SK-N-SH (cell line): Measurements from ENCODE around the gene UBALD1. TPM values are rescaled to one million over a fixed set of nuclear protein-coding genes. Genes with fewer than 3 reads are reported as not detected.

Source experiments
- CTCF ChIA-PET: fragments of 300-600, 350-600 bp; formaldehyde crosslinking; extraction: SDS; loops from one replicate; lab custom pipeline; 2021; lab: Yijun Ruan, JAX
- POLR2A ChIA-PET: fragments of 350-600 bp; sonication (Branson Sonifier 250); formaldehyde crosslinking; extraction: SDS; loops from one replicate; lab custom pipeline; 2020; ENCODE audit warnings: antibody characterized with exemption, inconsistent platforms; lab: Yijun Ruan, JAX
- DNase-seq: peaks from one replicate; pipeline ENCODE4 v3.0.0; 2012
- H2AFZ ChIP-seq: fragments of 200-600 bp; sonication (generic); 2 replicates; pipeline ENCODE4 v1.8.1; 2016; ENCODE audit warnings: antibody characterized with exemption, mild to moderate bottlenecking, low read depth
- H3F3A ChIP-seq: fragments of 200-600 bp; sonication (generic); replicated peaks from 2 replicates; pipeline ENCODE3; 2016; ENCODE audit warnings: antibody characterized with exemption, mild to moderate bottlenecking; ENCODE audit not compliant: insufficient read depth
- H3K27ac ChIP-seq, 2 experiments: fragments of 200-500 bp in 1 of 2; fragments of 200-600 bp in 1 of 2; sonication (Bioruptor generic) in 1 of 2; sonication (generic), shearing (Covaris generic) in 1 of 2; 2 replicates each; pipeline versions ENCODE4 v1.5.1 to v1.6.1; 2014 to 2016; ENCODE audit warnings: low read depth in 2 of 2, inconsistent platforms in 1 of 2, low read length in 1 of 2, mild to moderate bottlenecking in 1 of 2, mixed read lengths in 1 of 2
- H3K27me3 ChIP-seq: fragments of 200-600 bp; sonication (generic), shearing (Covaris generic); 2 replicates; pipeline ENCODE4 v1.6.1; 2016; ENCODE audit warnings: mixed run types; ENCODE audit not compliant: insufficient read depth
- H3K36me3 ChIP-seq, 2 experiments: fragments of 200-500 bp in 1 of 2; fragments of 200-600 bp in 1 of 2; sonication (Bioruptor generic) in 1 of 2; sonication (generic) in 1 of 2; replicated peaks in 1 of 2; 2 replicates each; pipeline versions ENCODE3 to v1.5.1; 2014 to 2016; ENCODE audit warnings: low read length in 1 of 2, mild to moderate bottlenecking in 1 of 2; ENCODE audit not compliant: insufficient read depth in 2 of 2, control insufficient read depth in 1 of 2
- H3K4me1 ChIP-seq, 2 experiments: fragments of 200-500 bp in 1 of 2; fragments of 200-600 bp in 1 of 2; sonication (Bioruptor generic) in 1 of 2; sonication (generic), shearing (Covaris generic) in 1 of 2; 2 replicates each; pipeline versions ENCODE4 v1.5.1 to v1.6.1; 2014 to 2016; ENCODE audit warnings: low read depth in 1 of 2, low read length in 1 of 2, mixed run types in 1 of 2; ENCODE audit not compliant: insufficient read depth in 2 of 2, control insufficient read depth in 1 of 2
- H3K4me2 ChIP-seq: fragments of 200-600 bp; sonication (generic), shearing (Covaris generic); 2 replicates; pipeline ENCODE4 v1.6.1; 2017; ENCODE audit warnings: mixed run types
- H3K4me3 ChIP-seq, 2 experiments: fragments of 200-500 bp in 1 of 2; fragments of 200-600 bp in 1 of 2; sonication (Bioruptor generic) in 1 of 2; sonication (generic), shearing (Covaris generic) in 1 of 2; 2 replicates each; pipeline versions ENCODE4 v1.5.1 to v1.8.1; 2014 to 2016; ENCODE audit warnings: low read depth in 2 of 2, inconsistent platforms in 1 of 2, low read length in 1 of 2, mild to moderate bottlenecking in 1 of 2, mixed read lengths in 1 of 2, moderate library complexity in 1 of 2
- H3K79me2 ChIP-seq: fragments of 200-600 bp; sonication (generic); 2 replicates; pipeline ENCODE4 v1.8.1; 2017; ENCODE audit warnings: mild to moderate bottlenecking; ENCODE audit not compliant: insufficient read depth
- H3K9ac ChIP-seq: fragments of 200-600 bp; sonication (generic); 2 replicates; pipeline ENCODE4 v1.6.1; 2017; ENCODE audit warnings: mixed run types
- H3K9me2 ChIP-seq: fragments of 200-600 bp; sonication (generic); 2 replicates; pipeline ENCODE4 v1.6.1; 2017; ENCODE audit warnings: mixed run types
- H3K9me3 ChIP-seq: fragments of 200-600 bp; sonication (generic); 2 replicates; pipeline ENCODE4 v1.6.1; 2017; ENCODE audit warnings: mixed run types, mild to moderate bottlenecking, moderate library complexity
- H4K20me1 ChIP-seq: fragments of 200-600 bp; sonication (generic); 2 replicates; pipeline ENCODE4 v1.6.1; 2017; ENCODE audit warnings: mild to moderate bottlenecking, mixed run types; ENCODE audit not compliant: insufficient read depth
- EP300 ChIP-seq, 2 experiments: IDR thresholded peaks; 2 replicates each; pipeline versions ENCODE4 v1.4.0 to v1.6.1; 2012; ENCODE audit warnings: borderline replicate concordance in 1 of 2, low read depth in 1 of 2, low read length in 1 of 2
- FOXJ3 ChIP-seq: sonication (generic); formaldehyde crosslinking; IDR thresholded peaks from 2 replicates; pipeline ENCODE4 v1.5.1; 2020; ENCODE audit warnings: mild to moderate bottlenecking, missing genetic modification reagents
- MXI1 ChIP-seq: IDR thresholded peaks from 2 replicates; pipeline ENCODE4 v1.6.1; 2012; ENCODE audit warnings: mild to moderate bottlenecking, low read depth, low read length, improper control_type of control experiment
- NRF1 ChIP-seq: IDR thresholded peaks from 2 replicates; pipeline ENCODE4 v1.6.1; 2012; ENCODE audit warnings: low read depth, mild to moderate bottlenecking, low read length
- RAD21 ChIP-seq: IDR thresholded peaks from 2 replicates; pipeline ENCODE4 v1.6.1; 2012; ENCODE audit warnings: mild to moderate bottlenecking, low read length
- RFX5 ChIP-seq: IDR thresholded peaks from 2 replicates; pipeline ENCODE4 v1.6.1; 2012; ENCODE audit warnings: mild to moderate bottlenecking, improper control_type of control experiment, low read length
- RXRA ChIP-seq: IDR thresholded peaks from 2 replicates; pipeline ENCODE4 v1.4.0; 2012; ENCODE audit warnings: low read depth, mild to moderate bottlenecking, borderline replicate concordance
- SIN3A ChIP-seq: IDR thresholded peaks from 2 replicates; pipeline ENCODE4 v1.6.1; 2012; ENCODE audit warnings: low read depth, mild to moderate bottlenecking, low read length, moderate library complexity, borderline replicate concordance
- SMC3 ChIP-seq: IDR thresholded peaks from 2 replicates; pipeline ENCODE4 v1.6.1; 2012; ENCODE audit warnings: low read depth, low read length, improper control_type of control experiment
- TAF1 ChIP-seq: IDR thresholded peaks from 2 replicates; pipeline ENCODE4 v1.6.1; 2012; ENCODE audit warnings: low read depth, mild to moderate bottlenecking, low read length, moderate library complexity, borderline replicate concordance
- TEAD4 ChIP-seq: IDR thresholded peaks from 2 replicates; pipeline ENCODE4 v1.4.0; 2012; ENCODE audit warnings: mild to moderate bottlenecking, borderline replicate concordance; ENCODE audit not compliant: insufficient read depth
- WGBS: methylation state at CpG from one replicate; pipeline ENCODE4 v1.1.6; 2017; ENCODE audit warnings: low lambda C conversion rate; 5-methylcytosine and 5-hydroxymethylcytosine counted together
- polyA plus RNA-seq, 3 experiments: library from polyadenylated mRNA; depleted of rRNA; stranded (reverse); fragments of >200 nt; gene quantifications; 2 replicates each; pipeline ENCODE4 v1.2.3, GENCODE V29; 2012
- TF ChIP-seq, protein P1 (sequence below): fragments of 150-350 bp; IDR thresholded peaks from 2 replicates; pipeline ENCODE4 v1.6.1; 2017; ENCODE audit warnings: antibody characterized with exemption, low read length, low read depth, borderline replicate concordance
- TF ChIP-seq, protein P2 (sequence below): fragments of 200-600 bp; sonication (generic); IDR thresholded peaks from 2 replicates; pipeline ENCODE4 v1.6.1; 2017; ENCODE audit warnings: antibody characterized with exemption, mild to moderate bottlenecking, moderate library complexity

The UBALD1 gene
- polyA plus RNA-seq, 1 of the 3 experiments (the other 2 are of a cell fraction): 16.7 TPM

DNA sequence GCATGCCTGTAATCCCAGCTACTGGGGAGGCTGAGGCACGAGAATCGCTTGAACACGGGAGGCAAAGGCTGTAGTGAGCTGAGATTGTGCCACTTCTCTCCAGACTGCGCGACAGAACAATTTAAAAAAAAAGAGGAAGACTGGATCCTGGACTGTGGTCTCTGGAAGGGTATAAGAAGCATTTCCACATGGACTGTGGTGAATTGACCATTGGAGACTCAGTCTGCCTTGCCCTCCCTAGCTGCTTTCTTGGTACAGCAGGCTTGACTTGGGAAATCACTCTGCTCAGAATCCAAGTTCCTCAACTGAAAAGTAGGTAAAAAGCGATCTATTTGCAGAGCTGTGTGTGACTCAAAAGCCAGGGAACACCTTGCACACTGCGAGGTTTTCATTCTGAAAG, 8.9 kb upstream of the UBALD1 start (continued):
- TF ChIP-seq RXRA: no peak
- TF ChIP-seq, protein P1, sequence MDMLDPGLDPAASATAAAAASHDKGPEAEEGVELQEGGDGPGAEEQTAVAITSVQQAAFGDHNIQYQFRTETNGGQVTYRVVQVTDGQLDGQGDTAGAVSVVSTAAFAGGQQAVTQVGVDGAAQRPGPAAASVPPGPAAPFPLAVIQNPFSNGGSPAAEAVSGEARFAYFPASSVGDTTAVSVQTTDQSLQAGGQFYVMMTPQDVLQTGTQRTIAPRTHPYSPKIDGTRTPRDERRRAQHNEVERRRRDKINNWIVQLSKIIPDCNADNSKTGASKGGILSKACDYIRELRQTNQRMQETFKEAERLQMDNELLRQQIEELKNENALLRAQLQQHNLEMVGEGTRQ: no peak
- no peak for TF ChIP-seq NRF1
- no peak for TF ChIP-seq EP300 (IDR thresholded peaks at IDR 0.05; ENCODE audit: borderline replicate concordance in 1 of 2, low read depth in 1 of 2, low read length in 1 of 2)
- no peak for TF ChIP-seq FOXJ3 (CRISPR knock-in tag)

DNA sequence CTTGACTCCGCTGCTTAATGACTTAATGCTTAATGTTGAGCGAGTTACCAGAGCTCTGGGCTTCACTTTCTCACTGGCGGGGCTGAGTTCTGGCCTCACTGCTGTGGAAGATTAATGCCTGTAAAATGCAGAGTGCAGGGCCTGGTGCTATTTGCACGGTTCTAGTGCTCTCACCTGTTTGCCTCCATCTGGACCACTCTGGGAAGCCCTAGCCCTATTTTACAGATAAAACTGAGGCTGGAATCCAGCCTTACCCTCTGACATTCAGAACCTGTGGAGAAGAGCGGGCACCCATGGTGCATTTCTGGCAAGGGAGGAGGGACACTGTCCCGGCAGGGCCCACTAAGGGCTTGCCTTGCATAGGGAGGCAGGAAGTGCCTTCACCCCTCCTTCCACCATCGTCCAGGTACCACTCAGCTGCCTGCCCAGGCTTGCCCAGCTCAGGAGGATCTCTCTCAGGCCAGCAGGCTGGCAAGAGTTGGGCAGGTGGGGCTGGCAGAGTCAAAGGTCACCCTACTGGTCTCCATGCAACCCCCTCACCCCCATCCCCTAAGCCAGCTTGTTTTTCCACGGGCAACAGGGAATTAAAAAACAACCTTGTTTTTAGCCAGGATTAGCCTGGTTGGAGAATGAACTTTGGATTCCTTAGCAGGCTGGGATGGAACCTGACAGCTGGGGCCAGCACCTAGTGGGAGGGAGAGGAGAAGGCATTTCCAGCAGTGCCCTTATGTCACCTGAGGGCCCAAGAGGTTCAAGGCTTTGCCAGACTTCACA, 4.1 kb upstream of the UBALD1 start:
- Histone ChIP-seq H3K9me2 (no peaks in the 10 kb centered on the region), H3K4me1 (peaks cover 13 to 23% of the 10 kb centered on the region in 2 experiments; a peak in 3 of 4 replicates), H3F3A (peaks cover 13% of the 10 kb centered on the region)
- TF ChIP-seq TAF1: no peak
- no peak for TF ChIP-seq NRF1
- TF ChIP-seq SIN3A: no peak
- no peak for TF ChIP-seq RAD21
- no peak for TF ChIP-seq RXRA
- TF ChIP-seq SMC3: no peak
- no peak for TF ChIP-seq MXI1
- TF ChIP-seq, protein P2, sequence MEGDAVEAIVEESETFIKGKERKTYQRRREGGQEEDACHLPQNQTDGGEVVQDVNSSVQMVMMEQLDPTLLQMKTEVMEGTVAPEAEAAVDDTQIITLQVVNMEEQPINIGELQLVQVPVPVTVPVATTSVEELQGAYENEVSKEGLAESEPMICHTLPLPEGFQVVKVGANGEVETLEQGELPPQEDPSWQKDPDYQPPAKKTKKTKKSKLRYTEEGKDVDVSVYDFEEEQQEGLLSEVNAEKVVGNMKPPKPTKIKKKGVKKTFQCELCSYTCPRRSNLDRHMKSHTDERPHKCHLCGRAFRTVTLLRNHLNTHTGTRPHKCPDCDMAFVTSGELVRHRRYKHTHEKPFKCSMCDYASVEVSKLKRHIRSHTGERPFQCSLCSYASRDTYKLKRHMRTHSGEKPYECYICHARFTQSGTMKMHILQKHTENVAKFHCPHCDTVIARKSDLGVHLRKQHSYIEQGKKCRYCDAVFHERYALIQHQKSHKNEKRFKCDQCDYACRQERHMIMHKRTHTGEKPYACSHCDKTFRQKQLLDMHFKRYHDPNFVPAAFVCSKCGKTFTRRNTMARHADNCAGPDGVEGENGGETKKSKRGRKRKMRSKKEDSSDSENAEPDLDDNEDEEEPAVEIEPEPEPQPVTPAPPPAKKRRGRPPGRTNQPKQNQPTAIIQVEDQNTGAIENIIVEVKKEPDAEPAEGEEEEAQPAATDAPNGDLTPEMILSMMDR: no peak
- TF ChIP-seq RFX5: no peak
- TF ChIP-seq TEAD4: no peak
- no peak for TF ChIP-seq EP300 (IDR thresholded peaks at IDR 0.05; ENCODE audit: borderline replicate concordance in 1 of 2, low read depth in 1 of 2, low read length in 1 of 2)
- TF ChIP-seq, all 33 proteins: peak for 0
- 91% methylated on average over 7 of the region's 8 CpGs for WGBS
- DNase-seq: no peak
- H3K27ac ChIP-seq: no peak overlapping the region
- peaks cover 21% of the 10 kb centered on the region for H3K79me2 ChIP-seq
- no peak overlapping the region for H3K4me3 ChIP-seq
- no peak overlapping the region for H3K9ac ChIP-seq
- ChIA-PET CTCF (interaction anchor here (1.1 kb wide), 1 partner anchor 82 kb away, joined by 3 read pairs; no protein-coding TSS in a partner anchor), POLR2A (no interaction called here)
- no peak overlapping the region for H3K4me2 ChIP-seq
- H3K36me3 ChIP-seq: no peaks in the 10 kb centered on the region
- no peak overlapping the region for H2AFZ ChIP-seq
- peaks cover 1% of the 10 kb centered on the region; the same call in 1 of the 2 replicates for H4K20me1 ChIP-seq
- H3K27me3 ChIP-seq: no peaks in the 10 kb centered on the region
- no peaks in the 10 kb centered on the region for H3K9me3 ChIP-seq
